Measurements from ENCODE around the gene SPN.

- TF ChIP-seq CTCF (IDR thresholded peaks at IDR 0.05) (no peak), POLR2A (IDR thresholded peaks at IDR 0.05) (no peak)
Observed at GRCh38 chr16:29656688-29657523, 6.1 kb upstream of the SPN start.
